Measurements from ENCODE around the gene PPFIBP1.
"Not testable (repeated sequence)": the region's sequence is repeated elsewhere in the genome, so short reads cannot be mapped to it uniquely, and the experiment has no call there.

Gene PPFIBP1

DNA sequence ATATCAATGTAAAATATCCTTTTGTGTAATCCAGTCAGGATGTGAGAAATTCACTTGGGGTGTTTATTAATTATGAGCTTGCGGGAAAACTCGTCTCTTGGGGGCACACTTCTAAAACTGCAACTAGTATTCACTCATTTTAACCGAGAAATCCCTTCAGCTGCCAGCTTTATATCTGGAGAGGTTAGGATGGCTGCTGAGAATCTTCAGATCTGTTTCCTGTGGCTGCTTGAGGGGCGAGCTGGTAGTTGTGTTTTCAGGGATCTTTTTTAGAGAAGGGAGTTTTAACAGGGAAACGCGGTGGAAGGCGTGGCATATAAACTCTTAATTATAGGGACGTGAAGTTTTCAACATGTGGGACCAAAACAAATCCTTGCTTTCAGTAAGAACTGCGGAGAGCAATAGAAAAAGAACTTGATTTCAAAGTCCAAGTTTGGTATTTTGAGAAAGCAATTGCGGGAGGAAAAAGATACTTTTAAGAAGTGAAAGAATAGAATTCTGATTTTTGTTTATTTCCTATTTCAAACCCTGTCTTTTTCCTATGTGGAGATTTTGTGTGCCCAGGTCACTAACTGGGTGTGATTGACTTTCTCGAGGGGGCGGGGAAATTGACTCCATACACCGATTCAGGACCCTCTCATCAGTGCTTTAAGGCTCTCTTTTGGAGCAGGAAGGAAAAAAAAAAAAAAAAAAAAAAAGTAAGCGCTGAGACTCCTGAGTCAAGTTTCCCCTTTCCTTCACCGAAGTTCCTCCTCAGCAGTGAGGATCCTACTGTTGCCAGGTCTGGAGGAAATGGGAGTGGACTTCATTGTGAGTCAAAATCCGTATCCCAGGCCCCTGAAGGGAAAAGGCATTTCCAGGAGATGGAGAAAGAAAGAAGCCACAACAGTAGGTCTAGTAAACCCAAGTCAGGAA, 1.1 kb downstream of the PPFIBP1 start:
- no peak for ATAC-seq
- Mint-ChIP-seq H3K4me1 (peaks cover 19% of the 10 kb centered on the region), H3K9me3 (no peaks in the 10 kb centered on the region), H3K4me3 (peak overlapping the region; percentile 91), H3K27ac (no peak overlapping the region), H3K36me3 (no peaks in the 10 kb centered on the region)
- DNase-seq (ENCODE audit: low spot score in 2 of 2), result no peak

- Mint-ChIP-seq H3K36me3 (no peaks in the 10 kb centered on the region), H3K4me3 (no peak overlapping the region), H3K9me3 (no peaks in the 10 kb centered on the region), H3K4me1 (peaks cover 19% of the 10 kb centered on the region), H3K27ac (no peak overlapping the region)
- ATAC-seq (no peak), DNase-seq (ENCODE audit: low spot score in 2 of 2) (no peak)
Observed at GRCh38 chr12:27527512-27527911, 3.5 kb downstream of the PPFIBP1 start.

DNA sequence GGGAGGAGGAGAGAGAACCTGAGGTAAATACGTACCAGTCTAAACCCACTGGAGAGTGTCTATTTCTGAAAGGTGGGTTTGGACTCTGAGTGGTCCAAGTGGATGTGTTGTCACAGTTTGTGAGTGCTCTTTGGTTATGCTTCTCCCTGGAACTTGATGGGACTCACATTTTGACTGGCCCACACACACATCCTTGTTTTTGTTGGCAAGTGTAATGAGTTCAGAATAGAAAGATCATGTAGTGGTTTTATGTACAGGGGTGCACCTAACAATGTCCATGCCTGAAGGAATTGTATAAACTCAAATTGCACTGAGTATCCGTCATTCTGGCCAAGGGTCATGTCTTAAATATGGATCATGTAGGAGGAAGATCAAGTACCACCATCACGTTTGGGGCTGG, 4.8 kb downstream of the PPFIBP1 start:
- DNase-seq (ENCODE audit: low spot score in 2 of 2) (no peak), ATAC-seq (no peak)
- Mint-ChIP-seq H3K4me3 (no peak overlapping the region), H3K4me1 (peaks cover 17% of the 10 kb centered on the region), H3K36me3 (no peaks in the 10 kb centered on the region), H3K9me3 (no peaks in the 10 kb centered on the region), H3K27ac (no peak overlapping the region)

GRCh38 chr12:27530157-27530922, 6.3 kb downstream of the PPFIBP1 start:
- DNase-seq (ENCODE audit: low spot score in 2 of 2) (no peak), ATAC-seq (no peak)
- Mint-ChIP-seq H3K36me3 (no peaks in the 10 kb centered on the region), H3K27ac (no peak overlapping the region), H3K4me3 (no peak overlapping the region), H3K4me1 (peaks cover 17% of the 10 kb centered on the region), H3K9me3 (no peaks in the 10 kb centered on the region)

DNA sequence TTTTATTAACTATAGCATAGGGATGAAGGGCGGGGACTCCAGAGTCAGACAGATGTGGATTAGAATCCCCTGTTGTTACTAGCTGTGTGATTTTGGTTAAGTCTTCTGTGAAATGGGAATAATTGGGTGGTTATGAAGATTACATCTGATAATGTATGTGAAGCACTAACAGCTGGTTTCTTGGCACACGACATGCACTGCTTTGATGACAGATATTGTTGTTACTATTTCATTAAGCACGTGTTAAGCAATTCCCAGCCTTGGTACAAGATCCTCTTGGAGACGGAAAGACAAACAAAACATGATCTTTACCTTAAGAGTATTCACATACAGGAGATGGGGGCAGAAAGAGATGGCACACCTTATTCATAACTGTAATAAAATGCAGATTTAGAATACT, 7.9 kb downstream of the PPFIBP1 start:
- peaks cover 17% of the 10 kb centered on the region for H3K4me1 Mint-ChIP-seq
- DNase-seq (ENCODE audit: low spot score in 2 of 2) (no peak), ATAC-seq (no peak)
- no peak overlapping the region for H3K27ac Mint-ChIP-seq
- no peaks in the 10 kb centered on the region for H3K36me3 Mint-ChIP-seq
- H3K4me3 Mint-ChIP-seq, result no peak overlapping the region
- no peaks in the 10 kb centered on the region for H3K9me3 Mint-ChIP-seq

DNA sequence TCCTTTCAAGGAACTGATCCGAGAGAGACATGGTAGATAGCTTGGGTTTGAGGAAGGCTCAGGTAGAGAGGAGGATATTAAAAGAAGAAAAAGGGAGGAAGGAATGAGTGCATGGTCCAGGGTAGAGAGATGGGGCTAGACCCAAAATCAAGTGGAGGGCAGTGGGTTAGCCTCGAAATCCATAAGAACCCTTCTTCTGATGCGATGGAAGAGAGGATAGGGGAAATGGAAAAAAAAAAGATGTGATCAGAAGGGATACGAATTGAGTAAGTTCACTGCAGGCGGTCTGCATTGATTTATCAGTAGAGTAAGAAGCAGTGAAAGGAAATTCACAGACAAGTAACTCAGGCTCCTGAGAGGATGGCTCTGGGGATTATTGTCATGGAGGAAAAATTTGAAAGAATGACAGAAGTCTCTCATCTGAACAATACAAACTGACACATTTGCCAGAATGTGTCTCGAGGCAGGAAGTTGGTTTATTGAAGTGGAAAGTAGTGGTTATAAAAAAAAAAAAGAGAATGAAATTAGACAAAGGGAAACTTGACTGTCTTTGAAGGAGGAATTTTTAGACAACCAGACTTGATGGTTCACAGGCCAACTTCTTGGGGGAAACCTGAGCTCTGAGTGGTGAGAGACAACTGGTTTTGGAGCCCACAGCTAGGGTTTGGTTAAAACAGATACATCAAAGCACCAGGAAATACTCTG, 10.2 kb downstream of the PPFIBP1 start:
- H3K27ac Mint-ChIP-seq, result no peak overlapping the region
- no peak for DNase-seq (ENCODE audit: low spot score in 2 of 2)
- H3K4me3 Mint-ChIP-seq, result no peak overlapping the region
- no peaks in the 10 kb centered on the region for H3K9me3 Mint-ChIP-seq
- no peaks in the 10 kb centered on the region for H3K36me3 Mint-ChIP-seq
- peaks cover 17% of the 10 kb centered on the region for H3K4me1 Mint-ChIP-seq
- ATAC-seq, result peak; percentile 81

DNA sequence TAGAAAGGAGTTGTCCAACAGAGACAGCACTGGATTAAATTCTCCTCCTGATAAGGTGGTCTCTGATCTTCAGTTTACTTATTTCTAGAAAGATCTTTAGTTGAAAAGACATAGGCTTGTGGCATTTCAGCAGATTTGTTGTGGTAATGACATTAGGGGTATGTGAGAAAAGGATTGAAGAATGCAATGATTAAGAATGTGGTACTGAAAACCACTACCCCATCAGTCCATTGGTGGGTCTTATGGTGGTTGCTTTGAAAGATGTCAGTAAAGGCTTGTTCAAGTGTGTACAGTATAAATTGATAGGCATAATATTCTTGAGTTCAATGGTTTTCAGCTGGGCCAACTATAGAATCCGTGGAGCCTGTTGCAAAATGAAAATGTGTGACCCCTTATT, 10.8 kb downstream of the PPFIBP1 start:
- ATAC-seq, result peak; percentile 80
- H3K4me3 Mint-ChIP-seq, result no peak overlapping the region
- peaks cover 17% of the 10 kb centered on the region for H3K4me1 Mint-ChIP-seq

GRCh38 chr12:27535318-27535717, 11.3 kb downstream of the PPFIBP1 start:
- no peaks in the 10 kb centered on the region for H3K36me3 Mint-ChIP-seq
- peaks cover 17% of the 10 kb centered on the region for H3K4me1 Mint-ChIP-seq
- H3K27ac Mint-ChIP-seq, result no peak overlapping the region
- H3K4me3 Mint-ChIP-seq, result no peak overlapping the region
- ATAC-seq, result no peak
- H3K9me3 Mint-ChIP-seq, result no peaks in the 10 kb centered on the region
- no peak for DNase-seq (ENCODE audit: low spot score in 2 of 2)

More for the DNA sequence above, 10.8 kb downstream of the PPFIBP1 start:
- no peak for DNase-seq (ENCODE audit: low spot score in 2 of 2)
- Mint-ChIP-seq H3K27ac (no peak overlapping the region), H3K36me3 (no peaks in the 10 kb centered on the region), H3K9me3 (no peaks in the 10 kb centered on the region)

- peaks cover 17% of the 10 kb centered on the region for H3K4me1 Mint-ChIP-seq
- no peak overlapping the region for H3K4me3 Mint-ChIP-seq
- no peak for DNase-seq (ENCODE audit: low spot score in 2 of 2)
- ATAC-seq, result no peak
- no peak overlapping the region for H3K27ac Mint-ChIP-seq
- no peaks in the 10 kb centered on the region for H3K36me3 Mint-ChIP-seq
- H3K9me3 Mint-ChIP-seq, result no peaks in the 10 kb centered on the region
Observed at GRCh38 chr12:27537855-27538675, 14.1 kb downstream of the PPFIBP1 start.

DNA sequence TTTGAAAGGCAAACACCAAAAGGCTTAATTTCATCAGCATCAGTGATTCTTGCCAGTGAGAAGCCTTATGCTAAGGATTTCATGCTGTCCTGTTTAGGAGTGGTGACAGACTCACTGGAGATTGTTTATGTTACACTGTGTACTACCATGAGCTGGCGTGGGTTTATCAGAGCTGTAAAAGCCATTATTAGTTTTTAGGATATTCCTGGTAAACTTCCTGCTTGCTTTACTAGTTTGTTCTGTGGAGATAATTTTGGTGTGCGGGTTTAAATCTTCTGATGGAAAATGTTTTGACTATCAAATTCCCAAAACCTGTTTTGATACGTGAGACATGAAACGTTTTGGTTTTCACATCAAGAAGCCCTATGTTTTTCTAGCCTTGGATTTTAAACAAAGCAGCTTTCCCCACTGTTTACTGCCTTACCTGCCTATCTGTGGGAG, 15.2 kb downstream of the PPFIBP1 start:
- Mint-ChIP-seq H3K4me3 (no peak overlapping the region), H3K27ac (no peak overlapping the region), H3K36me3 (no peaks in the 10 kb centered on the region), H3K4me1 (peaks cover 8% of the 10 kb centered on the region), H3K9me3 (no peaks in the 10 kb centered on the region)
- DNase-seq (ENCODE audit: low spot score in 2 of 2) (no peak), ATAC-seq (no peak)

DNA sequence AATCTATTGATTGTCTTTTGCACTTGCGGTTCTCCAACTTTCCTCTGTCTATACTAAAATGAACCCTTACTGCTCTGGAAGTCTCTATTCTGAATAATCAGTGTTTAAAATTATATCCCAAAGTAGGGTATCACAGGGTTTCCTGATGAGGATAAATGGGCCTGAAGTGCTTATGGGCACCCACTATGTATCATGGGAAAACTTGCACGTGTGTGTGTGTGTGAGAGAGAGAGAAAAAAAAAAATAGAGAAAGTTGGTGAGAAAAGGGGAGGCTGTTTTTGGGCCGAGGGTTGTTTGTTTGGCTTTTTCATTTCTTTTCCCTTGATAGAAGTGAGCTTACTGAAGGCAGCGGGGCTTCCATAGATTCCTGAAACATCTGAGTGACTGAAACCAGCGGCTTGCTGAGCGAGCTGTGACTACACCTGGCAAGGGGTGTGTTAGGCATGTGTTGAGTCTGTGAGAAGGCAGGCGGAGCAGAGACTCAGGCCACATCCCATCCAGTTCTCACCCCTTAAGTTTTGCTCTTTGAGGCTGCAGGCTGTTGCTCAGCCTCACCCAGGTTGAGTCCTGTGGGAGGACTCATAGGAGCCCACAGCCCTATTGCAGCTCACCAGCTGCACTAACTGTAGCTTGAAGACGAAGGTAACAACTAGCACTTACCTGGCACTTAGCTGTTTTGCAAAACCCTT, 17.2 kb downstream of the PPFIBP1 start:
- ATAC-seq, result no peak

GRCh38 chr12:27542628-27543027, 18.6 kb downstream of the PPFIBP1 start:
- Mint-ChIP-seq H3K9me3 (no peaks in the 10 kb centered on the region), H3K27ac (no peak overlapping the region), H3K4me1 (no peaks in the 10 kb centered on the region), H3K36me3 (no peaks in the 10 kb centered on the region), H3K4me3 (no peak overlapping the region)
- ATAC-seq (no peak), DNase-seq (ENCODE audit: low spot score in 2 of 2) (no peak)

More for the DNA sequence above, 17.2 kb downstream of the PPFIBP1 start:
- Mint-ChIP-seq H3K4me1 (no peaks in the 10 kb centered on the region), H3K27ac (no peak overlapping the region), H3K9me3 (no peaks in the 10 kb centered on the region), H3K36me3 (no peaks in the 10 kb centered on the region), H3K4me3 (no peak overlapping the region)
- no peak for DNase-seq (ENCODE audit: low spot score in 2 of 2)

GRCh38 chr12:27544858-27545257, 20.9 kb downstream of the PPFIBP1 start:
- not testable (repeated sequence) for H3K36me3 Mint-ChIP-seq; H3K9me3 Mint-ChIP-seq; H3K4me3 Mint-ChIP-seq; DNase-seq (ENCODE audit: low spot score in 2 of 2); H3K27ac Mint-ChIP-seq; ATAC-seq
- H3K4me1 Mint-ChIP-seq, result peaks cover 14% of the 10 kb centered on the region

DNA sequence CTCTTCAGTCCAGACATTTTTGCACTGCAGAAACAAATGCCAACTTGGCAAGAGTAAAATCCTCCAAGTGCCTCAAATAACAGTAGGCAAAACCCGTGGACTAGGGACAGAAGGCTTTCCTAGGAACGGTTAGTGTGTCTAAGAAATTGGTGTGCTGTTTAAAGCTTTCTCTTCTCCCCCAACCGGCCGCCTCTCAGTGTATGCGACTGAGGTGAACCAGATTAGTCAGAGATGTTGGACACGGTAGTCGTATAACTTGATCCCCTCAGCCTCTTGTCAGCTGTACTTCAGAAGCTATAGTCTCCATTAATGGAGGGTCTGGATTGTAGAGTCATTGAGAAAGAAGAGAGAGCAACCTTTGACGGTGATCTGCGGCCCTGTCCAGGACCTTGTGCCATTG, 21.7 kb downstream of the PPFIBP1 start:
- DNase-seq (ENCODE audit: low spot score in 2 of 2), result no peak
- no peak for ATAC-seq
- Mint-ChIP-seq H3K4me3 (no peak overlapping the region), H3K36me3 (no peaks in the 10 kb centered on the region), H3K4me1 (peaks cover 14% of the 10 kb centered on the region), H3K9me3 (no peaks in the 10 kb centered on the region), H3K27ac (no peak overlapping the region)
